SK-N-SH treated with all-trans-retinoic acid at 6 μM for 48 hours (cell line): ENCODE measurements around the gene HOXC4.

Experiments used
- CSDC2 ChIP-seq: fragments of 250-450 bp; sonication (Bioruptor Pico); IDR thresholded peaks from 2 replicates; pipeline ENCODE4 v1.5.0; 2020; ENCODE audit warnings: mild to moderate bottlenecking, moderate library complexity
- ESRRG ChIP-seq: fragments of 250-450 bp; sonication (Bioruptor Pico); IDR thresholded peaks from 2 replicates; pipeline ENCODE4 v1.6.1; 2021; ENCODE audit warnings: mild to moderate bottlenecking
- PATZ1 ChIP-seq: fragments of 250-450 bp; sonication (Bioruptor Pico); IDR thresholded peaks from 2 replicates; pipeline ENCODE4 v1.8.0; 2020; ENCODE audit warnings: mild to moderate bottlenecking, moderate library complexity, borderline replicate concordance
- PPARA ChIP-seq: fragments of 250-450 bp; sonication (Bioruptor Pico); IDR thresholded peaks from 2 replicates; pipeline ENCODE4 v1.5.0; 2020; ENCODE audit warnings: mild to moderate bottlenecking, borderline replicate concordance
- TOX ChIP-seq: fragments of 250-450 bp; sonication (Bioruptor Pico); IDR thresholded peaks from 2 replicates; pipeline ENCODE4 v1.8.0; 2021; ENCODE audit warnings: mild to moderate bottlenecking, moderate library complexity, borderline replicate concordance

DNA sequence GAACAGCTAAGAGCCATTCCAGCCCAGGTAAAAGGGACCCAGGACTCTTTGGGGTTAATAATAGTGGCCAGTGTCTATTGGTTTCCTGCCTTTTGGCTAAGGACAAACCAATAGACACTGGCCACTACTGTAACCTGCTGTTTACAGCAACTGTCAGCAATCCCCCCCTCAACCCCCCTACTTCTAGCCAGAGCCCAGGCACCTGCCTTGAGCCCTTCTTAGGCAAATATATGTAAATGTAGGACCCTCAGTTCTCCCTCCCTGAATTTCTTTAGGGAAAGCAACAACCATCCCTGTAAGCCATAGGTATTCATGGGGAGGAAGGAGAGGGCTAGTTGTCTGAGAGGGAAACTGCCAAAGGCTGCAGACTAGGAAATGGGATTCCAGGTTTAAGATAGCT lies 22.3 kb downstream of the HOXC4 start:
- TF ChIP-seq PATZ1 (CRISPR knock-in tag): no peak
- no peak for TF ChIP-seq TOX (CRISPR knock-in tag)
- TF ChIP-seq ESRRG: no peak
- no peak for TF ChIP-seq PPARA (CRISPR knock-in tag)
- no peak for TF ChIP-seq CSDC2 (CRISPR knock-in tag)
